ENCODE results near the gene ATP10A. TPM values are rescaled to one million over a fixed set of nuclear protein-coding genes. Genes with fewer than 3 reads are reported as not detected.
A peak's percentile ranks its signal among the peaks of the same experiment; 100 is the strongest.

The ATP10A gene
- total RNA-seq, 2 experiments from 2014 or later = 36.7 to 70.1 TPM

DNA sequence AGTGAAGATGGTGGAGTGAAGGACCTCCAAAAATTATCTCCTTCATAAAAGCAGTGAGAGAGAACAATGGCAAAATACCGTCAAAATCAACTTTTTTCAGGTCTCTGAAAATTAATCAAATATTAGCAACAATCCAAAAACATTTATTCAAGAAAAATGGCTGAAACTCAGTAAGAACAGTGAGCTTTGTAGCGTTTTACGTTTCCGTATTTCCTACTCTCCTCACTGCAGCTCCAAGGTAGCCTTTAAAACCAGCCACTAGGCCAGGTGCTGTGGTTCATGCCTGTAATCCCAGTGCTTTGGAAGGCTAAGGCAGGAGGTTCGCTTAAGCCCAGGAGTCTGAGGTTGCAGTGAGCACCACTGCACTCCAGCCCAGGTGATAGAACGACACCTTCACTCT, 38.5 kb downstream of the ATP10A start:
- H3K27me3 Mint-ChIP-seq = no peaks in the 10 kb centered on the region
- CTCF ChIA-PET = interaction anchor here (1.7 kb wide), 1 partner anchor 33 kb away, joined by 4 read pairs; no protein-coding TSS in a partner anchor
- H3K27ac Mint-ChIP-seq = no peak overlapping the region
- H3K4me1 Mint-ChIP-seq = peaks cover 21% of the 10 kb centered on the region
- no peak overlapping the region for H3K4me3 Mint-ChIP-seq
- DNase-seq = no peak
- H3K9me3 Mint-ChIP-seq (ENCODE audit: low read depth) = peaks cover 9% of the 10 kb centered on the region
- no peak for ATAC-seq
- H3K36me3 Mint-ChIP-seq = peaks cover 45% of the 10 kb centered on the region

DNA sequence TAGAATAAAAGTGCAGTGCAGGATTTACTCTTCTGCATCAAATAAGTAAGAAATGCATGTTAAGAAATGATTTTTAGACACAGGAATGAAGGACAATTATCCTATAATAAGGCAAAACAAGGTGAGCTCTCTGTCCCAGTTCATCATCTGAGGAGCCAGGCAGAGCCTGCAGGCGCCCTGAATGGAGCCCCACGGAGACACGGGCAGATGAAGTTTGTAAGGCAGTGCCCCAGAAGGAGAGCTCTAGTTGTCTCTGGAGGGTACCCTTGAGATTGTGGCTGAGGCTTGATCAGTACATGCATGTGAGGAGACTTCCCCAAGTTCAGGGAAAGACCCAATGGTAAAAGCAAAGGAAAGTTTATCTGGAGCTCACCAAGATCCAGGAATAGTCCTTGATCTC, 50.3 kb downstream of the ATP10A start:
- no peak for ATAC-seq
- CTCF ChIA-PET = interaction anchor here (1.0 to 2.1 kb wide), 5 partner anchors 29 to 130 kb away, joined by 3 to 5 read pairs (median 3); no protein-coding TSS in a partner anchor
- no peak overlapping the region for H3K4me3 Mint-ChIP-seq
- H3K36me3 Mint-ChIP-seq = peaks cover 15% of the 10 kb centered on the region
- H3K27ac Mint-ChIP-seq = no peak overlapping the region
- peaks cover 62% of the 10 kb centered on the region for H3K4me1 Mint-ChIP-seq
- no peak for DNase-seq
- H3K9me3 Mint-ChIP-seq (ENCODE audit: low read depth) = no peaks in the 10 kb centered on the region
- H3K27me3 Mint-ChIP-seq = no peaks in the 10 kb centered on the region

DNA sequence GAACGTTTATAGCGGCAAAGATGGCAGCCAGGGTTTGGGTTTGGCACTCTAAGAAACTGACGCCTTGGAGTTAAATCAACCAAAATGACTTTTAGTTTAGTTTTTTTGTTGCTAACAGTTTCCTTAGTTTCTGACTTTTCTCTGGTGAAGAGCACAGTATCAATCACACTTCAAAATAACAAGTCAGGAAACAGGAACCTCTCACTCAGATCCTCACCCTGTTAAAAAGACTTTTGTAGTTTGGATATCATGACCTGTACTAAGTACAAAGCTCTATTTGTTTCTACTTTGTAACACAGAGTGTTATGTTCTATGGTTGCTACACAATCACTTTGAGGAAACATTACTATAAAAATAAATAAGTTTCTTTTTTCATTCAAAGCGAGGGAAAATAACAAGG, 51.1 kb downstream of the ATP10A start:
- CTCF ChIA-PET = interaction anchor here (1.2 to 2.1 kb wide), 3 partner anchors 29 to 122 kb away, joined by 3 to 5 read pairs (median 4); no protein-coding TSS in a partner anchor
- Mint-ChIP-seq H3K4me1 (peaks cover 62% of the 10 kb centered on the region), H3K36me3 (peaks cover 17% of the 10 kb centered on the region), H3K4me3 (peak overlapping the region; percentile 55), H3K9me3 (ENCODE audit: low read depth) (no peaks in the 10 kb centered on the region), H3K27me3 (no peaks in the 10 kb centered on the region), H3K27ac (no peak overlapping the region)
- no peak for DNase-seq
- peak; percentile 17 for ATAC-seq

- ATAC-seq = peak; percentile 68
- peaks cover 21% of the 10 kb centered on the region for H3K36me3 Mint-ChIP-seq
- H3K27me3 Mint-ChIP-seq = no peaks in the 10 kb centered on the region
- peak; percentile 70 for DNase-seq
- peaks cover 62% of the 10 kb centered on the region for H3K4me1 Mint-ChIP-seq
- no peaks in the 10 kb centered on the region for H3K9me3 Mint-ChIP-seq (ENCODE audit: low read depth)
- CTCF ChIA-PET = interaction anchor here (0.7 to 2.1 kb wide), 2 partner anchors 28 kb away, joined by 3 to 5 read pairs; no protein-coding TSS in a partner anchor
- peak overlapping the region; percentile 55 for H3K4me3 Mint-ChIP-seq
- peak overlapping the region; percentile 35 for H3K27ac Mint-ChIP-seq
Observed at GRCh38 chr15:25811481-25811906, 51.6 kb downstream of the ATP10A start.

DNA sequence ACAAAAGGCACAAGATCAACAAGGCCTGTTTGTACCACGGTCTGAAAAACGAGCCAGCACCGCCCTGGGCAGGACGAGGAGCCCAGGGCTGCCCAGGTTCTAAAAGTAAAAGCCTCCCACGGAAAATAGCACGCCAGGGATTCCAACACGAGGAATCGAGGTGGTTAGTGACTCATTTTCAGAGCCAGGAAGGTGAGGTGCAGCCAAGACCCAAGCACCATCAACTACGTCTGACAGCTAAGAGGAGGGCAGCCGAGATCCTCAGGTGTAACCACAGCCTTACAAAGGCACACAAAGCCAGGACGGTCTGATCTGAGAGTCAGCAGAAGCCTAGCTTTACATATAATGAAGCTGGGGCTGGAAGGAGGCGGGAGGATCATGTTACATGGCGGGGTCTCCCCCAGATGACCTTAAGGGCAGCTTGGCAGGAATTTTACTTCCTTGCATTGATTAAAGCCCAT, 52.5 kb downstream of the ATP10A start:
- H3K9me3 Mint-ChIP-seq (ENCODE audit: low read depth) = no peaks in the 10 kb centered on the region
- peaks cover 64% of the 10 kb centered on the region for H3K4me1 Mint-ChIP-seq
- no peak for DNase-seq
- no peak overlapping the region for H3K27ac Mint-ChIP-seq
- peak overlapping the region; percentile 55 for H3K4me3 Mint-ChIP-seq
- peak; percentile 59 for ATAC-seq
- peaks cover 22% of the 10 kb centered on the region for H3K36me3 Mint-ChIP-seq
- CTCF ChIA-PET = interaction anchor here (0.7 to 1.0 kb wide), 2 partner anchors 27 to 123 kb away, joined by 3 to 4 read pairs; no protein-coding TSS in a partner anchor
- no peaks in the 10 kb centered on the region for H3K27me3 Mint-ChIP-seq

GRCh38 chr15:25810154-25810553, 53.0 kb downstream of the ATP10A start:
- Mint-ChIP-seq H3K27ac (no peak overlapping the region), H3K36me3 (peaks cover 22% of the 10 kb centered on the region), H3K27me3 (no peaks in the 10 kb centered on the region), H3K4me1 (peaks cover 62% of the 10 kb centered on the region), H3K9me3 (ENCODE audit: low read depth) (no peaks in the 10 kb centered on the region), H3K4me3 (no peak overlapping the region)
- DNase-seq (no peak), ATAC-seq (no peak)
- CTCF ChIA-PET = interaction anchor here (1.0 kb wide), 1 partner anchor 124 kb away, joined by 4 read pairs; no protein-coding TSS in a partner anchor

GRCh38 chr15:25807063-25807462, 56.1 kb downstream of the ATP10A start:
- DNase-seq (no peak), ATAC-seq (no peak)
- Mint-ChIP-seq H3K27me3 (no peaks in the 10 kb centered on the region), H3K9me3 (ENCODE audit: low read depth) (no peaks in the 10 kb centered on the region), H3K4me3 (no peak overlapping the region), H3K27ac (no peak overlapping the region), H3K4me1 (peaks cover 37% of the 10 kb centered on the region), H3K36me3 (peaks cover 12% of the 10 kb centered on the region)
- CTCF ChIA-PET = no interaction called here

DNA sequence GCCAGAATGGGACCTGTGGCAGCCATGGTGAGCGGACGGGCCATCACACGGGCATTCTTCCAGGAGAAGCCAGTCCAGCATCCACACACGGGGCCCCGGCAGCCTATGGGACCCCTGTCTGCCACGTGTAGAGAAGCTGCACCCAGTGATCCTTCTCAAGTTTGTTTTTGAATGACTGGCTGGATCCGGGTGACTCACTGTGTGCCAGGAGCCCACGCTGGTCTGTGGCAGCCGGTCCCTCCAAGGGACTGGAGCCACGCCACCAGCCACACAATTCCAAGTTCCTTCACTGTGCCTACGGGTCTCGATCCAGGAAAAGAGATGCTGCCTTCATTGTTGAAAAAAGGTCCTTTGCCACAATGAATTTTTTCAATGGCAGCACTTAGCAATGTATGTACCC, 58.1 kb downstream of the ATP10A start:
- Mint-ChIP-seq H3K27me3 (no peaks in the 10 kb centered on the region), H3K4me3 (no peak overlapping the region), H3K4me1 (peaks cover 21% of the 10 kb centered on the region), H3K9me3 (ENCODE audit: low read depth) (no peaks in the 10 kb centered on the region), H3K27ac (no peak overlapping the region), H3K36me3 (peaks cover 12% of the 10 kb centered on the region)
- ATAC-seq = no peak
- no peak for DNase-seq
- CTCF ChIA-PET = interaction anchor here (0.6 kb wide), 1 partner anchor 296 kb away, joined by 3 read pairs; no protein-coding TSS in a partner anchor

- Mint-ChIP-seq H3K9me3 (ENCODE audit: low read depth) (no peaks in the 10 kb centered on the region), H3K27me3 (no peaks in the 10 kb centered on the region), H3K36me3 (peaks cover 12% of the 10 kb centered on the region), H3K27ac (no peak overlapping the region), H3K4me1 (peaks cover 16% of the 10 kb centered on the region), H3K4me3 (no peak overlapping the region)
- CTCF ChIA-PET = interaction anchor here (0.6 kb wide), 1 partner anchor 296 kb away, joined by 3 read pairs; no protein-coding TSS in a partner anchor
- DNase-seq (no peak), ATAC-seq (no peak)
Observed at GRCh38 chr15:25804451-25804850, 58.7 kb downstream of the ATP10A start.

GRCh38 chr15:25803541-25803940, 59.6 kb downstream of the ATP10A start:
- H3K9me3 Mint-ChIP-seq (ENCODE audit: low read depth) = no peaks in the 10 kb centered on the region
- DNase-seq = no peak
- H3K27ac Mint-ChIP-seq = no peak overlapping the region
- no peaks in the 10 kb centered on the region for H3K27me3 Mint-ChIP-seq
- no peak overlapping the region for H3K4me3 Mint-ChIP-seq
- CTCF ChIA-PET = no interaction called here
- peaks cover 13% of the 10 kb centered on the region for H3K4me1 Mint-ChIP-seq
- peaks cover 12% of the 10 kb centered on the region for H3K36me3 Mint-ChIP-seq
- ATAC-seq = no peak

- Mint-ChIP-seq H3K9me3 (ENCODE audit: low read depth) (no peaks in the 10 kb centered on the region), H3K36me3 (peaks cover 11% of the 10 kb centered on the region), H3K27me3 (no peaks in the 10 kb centered on the region), H3K27ac (no peak overlapping the region), H3K4me1 (peaks cover 13% of the 10 kb centered on the region), H3K4me3 (no peak overlapping the region)
- no peak for DNase-seq
- no peak for ATAC-seq
- CTCF ChIA-PET = no interaction called here
Observed at GRCh38 chr15:25803036-25803435, 60.1 kb downstream of the ATP10A start.

- H3K27ac Mint-ChIP-seq = no peak overlapping the region
- CTCF ChIA-PET = no interaction called here
- DNase-seq = no peak
- peaks cover 12% of the 10 kb centered on the region for H3K4me1 Mint-ChIP-seq
- H3K9me3 Mint-ChIP-seq (ENCODE audit: low read depth) = no peaks in the 10 kb centered on the region
- peaks cover 8% of the 10 kb centered on the region for H3K36me3 Mint-ChIP-seq
- no peaks in the 10 kb centered on the region for H3K27me3 Mint-ChIP-seq
- no peak for ATAC-seq
- no peak overlapping the region for H3K4me3 Mint-ChIP-seq
Observed at GRCh38 chr15:25802285-25802830, 60.8 kb downstream of the ATP10A start.

- DNase-seq = no peak
- H3K4me1 Mint-ChIP-seq = peaks cover 15% of the 10 kb centered on the region
- H3K4me3 Mint-ChIP-seq = no peak overlapping the region
- H3K36me3 Mint-ChIP-seq = peaks cover 7% of the 10 kb centered on the region
- CTCF ChIA-PET = no interaction called here
- ATAC-seq = no peak
- H3K9me3 Mint-ChIP-seq (ENCODE audit: low read depth) = no peaks in the 10 kb centered on the region
- no peaks in the 10 kb centered on the region for H3K27me3 Mint-ChIP-seq
- H3K27ac Mint-ChIP-seq = no peak overlapping the region
Observed at GRCh38 chr15:25801586-25802284, 61.4 kb downstream of the ATP10A start.

Measured in activated CD8-positive, alpha-beta memory T cell treated with anti-CD3 and anti-CD28 coated beads, Interleukin-2, amount 10 ng/mL, durations not matched to agents 7 days and 5 days (primary cell).